Colonic mucosa (tissue), 4 donors: ENCODE data around the gene COPS4. TPM values are rescaled to one million over a fixed set of nuclear protein-coding genes. Genes with fewer than 3 reads are reported as not detected.
"Not testable (repeated sequence)": the region's sequence is repeated elsewhere in the genome, so short reads cannot be mapped to it uniquely, and the experiment has no call there.

Experiments
- DNase-seq: peaks from one replicate; pipeline ENCODE4 v3.0.0-alpha.2; 2020
- H3K27ac ChIP-seq: fragments of 200-600 bp; one replicate; pipeline ENCODE4 v1.8.0; 2021
- H3K27me3 ChIP-seq: fragments of 200-600 bp; one replicate; pipeline ENCODE4 v1.8.0; 2021
- H3K36me3 ChIP-seq: fragments of 200-600 bp; one replicate; pipeline ENCODE4 v1.8.0; 2021
- H3K4me1 ChIP-seq: fragments of 200-600 bp; one replicate; pipeline ENCODE4 v1.8.0; 2021; ENCODE audit warnings: mild to moderate bottlenecking
- H3K4me3 ChIP-seq: fragments of 200-600 bp; one replicate; pipeline ENCODE4 v1.8.0; 2021
- H3K9ac ChIP-seq, 2 donors: one replicate each; pipeline ENCODE4 v1.7.0; 2013; ENCODE audit warnings: control low read depth in 2 of 2, low read depth in 2 of 2, low read length in 2 of 2
- H3K9me3 ChIP-seq: fragments of 200-600 bp; one replicate; pipeline ENCODE4 v1.8.0; 2021
- CTCF ChIP-seq: fragments of 200-600 bp; IDR thresholded peaks from one replicate; pipeline ENCODE4 v1.8.0; 2022; ENCODE audit warnings: antibody characterized with exemption, mild to moderate bottlenecking
- intact Hi-C: fragments of 100-400 bp; cut with DNase I; formaldehyde crosslinking; loops from one replicate; pipeline ENCODE4 v1.14.1; 2022
- total RNA-seq, 2 donors: library from RNA; stranded (reverse); fragmentation: NEBNext Ultra II Directional in 1 of 2; extraction: Animal tissue kit (Norgen Biotek cat#: 25700) in 1 of 2; gene quantifications; one replicate each; pipeline ENCODE4 v1.2.1, GENCODE V29; 2021
- donor health status: healthy.
- donor health status: DM: no; HTN: no; CAD: no.
- donor health status: DM: no; HTN: no; CAD: no.

COPS4 gene
- total RNA-seq, 2 donors from 2014 or later, result 25.2 to 28.8 TPM

- Histone ChIP-seq H3K9me3 (no peaks in the 10 kb centered on the region), H3K4me3 (no peak overlapping the region), H3K36me3 (no peaks in the 10 kb centered on the region), H3K27ac (no peak overlapping the region), H3K9ac (no peak overlapping the region), H3K27me3 (no peaks in the 10 kb centered on the region), H3K4me1 (no peaks in the 10 kb centered on the region)
- TF ChIP-seq CTCF, result no peak
- intact Hi-C loops, result no loop called here
- DNase-seq, result no peak
Observed at GRCh38 chr4:83083925-83084475, 49.0 kb downstream of the COPS4 start.

- H3K27ac ChIP-seq, intact Hi-C loops, H3K9me3 ChIP-seq, H3K27me3 ChIP-seq, DNase-seq, H3K4me3 ChIP-seq, H3K9ac ChIP-seq, H3K4me1 ChIP-seq, H3K36me3 ChIP-seq: not testable (repeated sequence)
Observed at GRCh38 chr4:83084956-83085355, 50.0 kb downstream of the COPS4 start.

GRCh38 chr4:83089410-83090157 is 54.6 kb downstream of the COPS4 start:
- Histone ChIP-seq H3K4me1 (no peaks in the 10 kb centered on the region), H3K9ac (no peak overlapping the region), H3K36me3 (no peaks in the 10 kb centered on the region), H3K9me3 (no peaks in the 10 kb centered on the region), H3K4me3 (no peak overlapping the region), H3K27me3 (no peaks in the 10 kb centered on the region), H3K27ac (no peak overlapping the region)
- no peak for DNase-seq
- TF ChIP-seq CTCF, result no peak
- intact Hi-C loops, result no loop called here

GRCh38 chr4:83093060-83093640 is 58.2 kb downstream of the COPS4 start:
- no peak for TF ChIP-seq CTCF
- Histone ChIP-seq H3K36me3 (peaks cover 2% of the 10 kb centered on the region), H3K4me1 (no peaks in the 10 kb centered on the region), H3K9me3 (no peaks in the 10 kb centered on the region), H3K9ac (no peak overlapping the region), H3K27ac (no peak overlapping the region), H3K4me3 (no peak overlapping the region), H3K27me3 (no peaks in the 10 kb centered on the region)
- DNase-seq, result no peak
- intact Hi-C loops, result no loop called here

GRCh38 chr4:83096397-83096796 is 61.4 kb downstream of the COPS4 start:
- Histone ChIP-seq H3K4me1 (no peaks in the 10 kb centered on the region), H3K9me3 (no peaks in the 10 kb centered on the region), H3K36me3 (peaks cover 6% of the 10 kb centered on the region), H3K9ac (no peak overlapping the region), H3K27me3 (no peaks in the 10 kb centered on the region), H3K27ac (no peak overlapping the region), H3K4me3 (no peak overlapping the region)
- intact Hi-C loops, result no loop called here
- no peak for DNase-seq
- no peak for TF ChIP-seq CTCF

- intact Hi-C loops, result no loop called here
- TF ChIP-seq CTCF, result no peak
- DNase-seq, result no peak
Observed at GRCh38 chr4:83104991-83105390, 70.0 kb downstream of the COPS4 start.

More at GRCh38 chr4:83104991-83105390, 70.0 kb downstream of the COPS4 start:
- H3K27me3 ChIP-seq, result no peaks in the 10 kb centered on the region
- H3K4me1 ChIP-seq, result no peaks in the 10 kb centered on the region
- H3K9ac ChIP-seq, result no peak overlapping the region
- no peaks in the 10 kb centered on the region for H3K9me3 ChIP-seq
- H3K36me3 ChIP-seq, result no peaks in the 10 kb centered on the region
- H3K4me3 ChIP-seq, result no peak overlapping the region
- H3K27ac ChIP-seq, result no peak overlapping the region
